GM21737 (cell line): Measurements from ENCODE around the gene TTC23.

Source experiments
- ATAC-seq: cut with Tn5 transposase; IDR thresholded peaks from one replicate; pipeline ENCODE4 v1.9.1; 2021; ENCODE audit warnings: mild to moderate bottlenecking, moderate library complexity; ENCODE audit not compliant: unreplicated experiment

Gene TTC23

DNA sequence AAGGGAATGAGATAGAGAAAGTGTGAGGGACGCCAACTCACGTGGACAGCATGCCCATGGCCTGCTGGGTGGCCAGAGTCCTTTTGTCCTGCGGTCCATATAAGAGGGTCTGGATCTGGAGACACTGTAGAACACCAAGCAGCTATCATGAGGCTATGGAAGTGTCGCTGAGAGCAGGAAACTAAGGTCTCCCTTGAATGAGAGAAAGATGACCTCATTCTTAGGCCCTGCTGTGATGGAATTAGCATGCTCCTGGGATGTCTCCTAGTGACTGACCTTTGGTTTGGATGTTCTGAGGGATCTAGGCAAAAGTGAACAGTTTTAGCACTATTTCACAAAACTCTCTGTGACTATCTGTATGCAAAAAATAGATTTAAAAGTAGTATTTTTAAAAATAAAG, 110.1 kb downstream of the TTC23 start:
- no peak for ATAC-seq

DNA sequence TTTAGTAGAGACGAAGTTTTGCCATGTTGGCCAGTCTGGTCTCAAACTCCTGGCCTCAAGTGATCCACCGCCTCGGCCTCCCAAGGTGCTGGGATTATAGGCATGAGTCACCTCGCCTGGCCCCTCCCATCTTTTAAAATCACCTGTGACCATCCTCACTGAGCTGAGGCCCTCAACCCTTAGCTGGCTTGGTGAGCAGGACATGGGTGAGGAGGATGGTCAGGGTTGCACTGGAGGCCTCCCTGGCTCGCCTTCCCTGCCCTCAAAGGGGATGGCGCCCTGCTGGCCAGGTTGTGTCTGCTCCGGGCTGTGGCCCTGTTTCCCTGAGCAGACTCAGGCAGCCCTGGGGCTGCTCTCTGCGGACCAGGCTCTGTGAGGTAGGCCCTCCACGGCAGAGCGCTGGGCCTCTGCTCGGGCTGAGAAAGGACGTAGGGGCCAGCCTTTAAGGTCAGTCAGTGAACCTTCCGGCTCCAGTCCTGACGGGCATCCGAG, 110.8 kb downstream of the TTC23 start:
- ATAC-seq = no peak

DNA sequence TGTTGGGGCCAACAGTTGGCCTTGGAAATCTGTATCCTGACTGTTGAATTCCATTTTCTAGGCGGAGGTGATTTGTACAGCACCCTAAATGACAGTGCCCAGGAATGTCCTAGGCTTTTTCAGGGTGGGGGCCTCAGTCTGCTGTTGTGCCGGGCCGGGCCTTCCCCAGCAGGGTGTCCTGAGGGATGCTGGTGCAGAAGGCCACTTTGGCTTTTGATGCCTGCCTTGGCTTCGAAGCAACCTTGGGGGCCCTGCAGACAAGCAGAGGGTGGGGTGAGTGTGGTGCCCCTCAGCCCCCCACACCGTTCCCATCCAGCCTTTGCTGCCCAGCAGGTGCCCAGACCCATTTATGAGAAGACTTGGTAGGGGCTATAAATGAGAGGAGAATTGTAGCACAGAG, 111.5 kb downstream of the TTC23 start:
- ATAC-seq = no peak

DNA sequence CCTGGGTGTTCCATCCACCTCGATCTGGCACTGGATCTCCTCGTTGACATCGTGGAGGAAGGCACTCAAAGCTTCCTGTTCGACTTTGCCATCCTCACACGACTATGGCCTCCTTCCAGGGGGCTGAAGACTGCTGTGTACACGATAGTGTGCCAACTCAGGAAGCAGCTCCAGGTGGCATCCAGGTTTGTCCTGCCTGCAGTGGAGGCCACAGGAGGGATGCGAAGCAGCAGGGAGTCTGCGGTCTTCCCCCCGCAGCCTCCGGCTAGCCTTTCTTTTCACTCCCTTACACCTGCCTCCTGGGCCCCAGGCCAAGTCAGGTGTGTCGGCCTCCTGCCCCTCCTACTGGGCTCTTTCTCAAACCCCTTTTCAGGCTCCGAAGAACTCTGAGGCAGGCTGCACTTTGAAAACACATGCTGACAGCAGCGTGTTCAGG, 112.3 kb downstream of the TTC23 start:
- no peak for ATAC-seq

DNA sequence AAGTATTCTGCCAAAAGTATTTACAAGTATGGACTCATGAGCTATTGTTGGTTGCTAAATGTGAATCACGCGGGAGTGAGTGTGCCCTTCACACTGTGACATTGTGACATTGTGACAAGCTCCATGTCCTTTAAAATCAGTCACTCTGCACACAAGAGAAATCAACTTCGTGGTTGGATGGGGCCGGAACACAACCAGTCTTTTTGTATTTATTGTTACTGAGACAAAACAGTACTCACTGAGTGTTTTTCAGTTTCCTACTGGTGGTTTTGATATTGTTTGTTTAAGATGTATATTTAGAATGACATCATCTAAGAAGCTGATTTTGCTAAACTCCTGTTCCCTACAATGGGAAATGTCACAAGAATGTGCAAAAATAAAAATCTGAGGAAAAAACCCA, 114.2 kb downstream of the TTC23 start:
- ATAC-seq = peak; percentile 71

DNA sequence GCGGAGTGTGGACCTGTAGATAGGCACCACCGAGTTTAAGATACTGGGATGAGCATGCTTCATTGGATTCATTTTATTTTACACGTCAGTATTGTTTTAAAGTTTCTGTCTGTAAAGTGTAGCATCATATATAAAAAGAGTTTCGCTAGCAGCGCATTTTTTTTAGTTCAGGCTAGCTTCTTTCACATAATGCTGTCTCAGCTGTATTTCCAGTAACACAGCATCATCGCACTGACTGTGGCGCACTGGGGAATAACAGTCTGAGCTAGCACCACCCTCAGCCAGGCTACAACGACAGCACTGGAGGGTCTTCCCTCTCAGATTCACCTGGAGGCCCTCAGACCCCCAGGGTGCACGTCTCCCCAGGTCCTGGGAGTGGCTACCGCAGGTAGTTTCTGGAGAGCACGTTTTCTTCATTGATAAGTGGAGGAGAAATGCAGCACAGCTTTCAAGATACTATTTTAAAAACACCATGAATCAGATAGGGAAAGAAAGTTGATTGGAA, 115.0 kb downstream of the TTC23 start:
- no peak for ATAC-seq

DNA sequence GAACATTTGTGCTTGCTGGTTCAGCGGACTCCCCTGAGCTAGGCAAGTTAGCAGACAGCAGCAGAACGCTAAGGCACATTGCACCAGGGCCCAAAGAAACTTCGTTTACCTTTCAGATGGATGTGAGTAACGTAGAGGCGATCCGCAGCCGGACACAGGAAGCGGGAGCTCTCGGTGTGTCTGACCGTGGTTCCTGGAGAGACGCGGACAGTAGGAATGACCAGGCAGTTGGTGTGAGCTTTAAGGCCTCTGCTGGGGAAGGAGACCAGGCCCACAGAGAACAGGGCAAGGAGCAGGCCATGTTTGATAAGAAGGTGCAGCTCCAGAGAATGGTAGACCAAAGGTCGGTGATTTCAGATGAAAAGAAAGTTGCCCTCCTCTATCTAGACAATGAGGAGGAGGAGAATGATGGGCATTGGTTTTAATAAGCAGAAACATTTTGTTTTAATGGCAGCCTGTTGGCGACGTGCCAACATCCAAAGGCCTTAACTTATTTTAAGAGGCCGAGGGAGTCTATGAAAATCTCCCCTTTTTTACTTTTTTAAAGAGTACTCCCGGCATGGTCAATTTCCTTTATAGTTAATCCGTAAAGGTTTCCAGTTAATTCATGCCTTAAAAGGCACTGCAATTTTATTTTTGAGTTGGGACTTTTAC, 116.6 kb downstream of the TTC23 start:
- ATAC-seq = no peak

DNA sequence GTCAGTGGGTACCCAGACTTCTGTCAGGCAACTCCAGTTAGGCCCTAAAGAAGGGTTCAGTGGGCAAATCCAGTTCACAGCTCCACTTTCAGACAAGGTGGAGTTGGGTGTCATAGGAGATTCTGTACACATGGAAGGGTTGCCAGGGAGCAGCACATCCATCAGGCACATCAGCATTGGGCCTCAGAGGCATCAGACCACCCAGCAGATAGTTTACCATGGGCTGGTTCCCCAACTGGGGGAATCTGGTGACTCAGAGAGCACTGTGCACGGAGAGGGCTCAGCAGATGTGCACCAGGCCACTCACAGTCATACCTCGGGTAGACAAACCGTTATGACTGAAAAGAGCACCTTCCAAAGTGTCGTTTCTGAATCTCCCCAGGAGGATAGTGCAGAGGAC, 117.3 kb downstream of the TTC23 start:
- ATAC-seq = no peak

DNA sequence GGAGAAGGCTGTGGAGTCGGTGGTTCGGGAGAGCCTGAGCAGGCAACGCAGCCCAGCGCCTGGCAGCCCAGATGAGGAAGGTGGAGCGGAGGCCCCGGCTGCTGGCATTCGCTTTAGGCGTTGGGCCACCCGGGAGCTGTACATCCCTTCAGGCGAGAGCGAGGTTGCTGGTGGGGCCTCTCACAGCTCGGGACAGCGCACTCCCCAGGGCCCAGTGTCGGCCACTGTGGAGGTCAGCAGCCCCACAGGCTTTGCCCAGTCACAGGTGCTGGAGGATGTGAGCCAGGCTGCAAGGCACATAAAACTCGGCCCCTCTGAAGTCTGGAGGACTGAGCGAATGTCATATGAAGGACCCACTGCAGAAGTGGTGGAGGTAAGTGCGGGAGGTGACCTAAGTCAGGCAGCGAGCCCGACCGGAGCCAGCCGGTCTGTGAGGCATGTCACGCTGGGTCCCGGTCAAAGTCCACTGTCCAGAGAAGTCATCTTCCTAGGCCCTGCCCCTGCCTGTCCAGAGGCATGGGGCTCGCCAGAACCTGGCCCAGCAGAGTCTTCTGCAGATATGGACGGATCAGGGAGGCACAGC, 117.8 kb downstream of the TTC23 start:
- ATAC-seq = no peak

DNA sequence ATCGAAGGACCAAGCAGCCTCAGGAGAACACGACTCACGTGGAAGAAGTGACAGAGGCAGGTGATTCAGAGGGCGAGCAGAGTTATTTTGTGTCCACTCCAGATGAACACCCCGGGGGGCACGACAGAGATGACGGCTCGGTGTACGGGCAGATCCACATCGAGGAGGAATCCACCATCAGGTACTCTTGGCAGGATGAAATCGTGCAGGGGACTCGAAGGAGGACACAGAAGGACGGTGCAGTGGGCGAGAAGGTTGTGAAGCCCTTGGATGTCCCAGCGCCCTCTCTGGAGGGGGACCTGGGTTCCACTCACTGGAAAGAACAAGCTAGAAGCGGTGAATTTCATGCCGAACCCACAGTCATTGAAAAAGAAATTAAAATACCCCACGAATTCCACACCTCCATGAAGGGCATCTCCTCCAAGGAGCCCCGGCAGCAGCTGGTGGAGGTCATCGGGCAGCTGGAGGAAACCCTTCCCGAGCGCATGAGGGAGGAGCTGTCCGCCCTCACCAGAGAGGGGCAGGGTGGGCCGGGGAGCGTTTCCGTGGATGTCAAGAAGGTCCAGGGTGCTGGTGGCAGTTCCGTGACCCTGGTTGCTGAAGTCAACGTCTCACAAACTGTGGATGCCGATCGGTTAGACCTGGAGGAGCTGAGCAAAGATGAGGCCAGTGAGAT, 118.5 kb downstream of the TTC23 start:
- ATAC-seq = no peak

DNA sequence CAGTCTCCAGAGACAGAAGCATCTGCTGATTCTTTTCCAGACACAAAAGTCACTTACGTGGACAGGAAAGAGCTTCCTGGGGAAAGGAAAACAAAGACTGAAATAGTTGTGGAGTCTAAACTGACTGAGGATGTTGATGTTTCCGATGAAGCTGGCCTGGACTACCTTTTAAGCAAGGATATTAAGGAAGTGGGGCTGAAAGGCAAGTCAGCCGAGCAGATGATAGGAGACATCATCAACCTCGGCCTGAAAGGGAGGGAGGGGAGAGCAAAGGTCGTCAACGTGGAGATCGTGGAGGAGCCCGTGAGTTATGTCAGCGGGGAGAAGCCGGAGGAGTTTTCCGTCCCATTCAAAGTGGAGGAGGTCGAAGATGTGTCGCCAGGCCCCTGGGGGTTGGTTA, 119.1 kb downstream of the TTC23 start:
- no peak for ATAC-seq

DNA sequence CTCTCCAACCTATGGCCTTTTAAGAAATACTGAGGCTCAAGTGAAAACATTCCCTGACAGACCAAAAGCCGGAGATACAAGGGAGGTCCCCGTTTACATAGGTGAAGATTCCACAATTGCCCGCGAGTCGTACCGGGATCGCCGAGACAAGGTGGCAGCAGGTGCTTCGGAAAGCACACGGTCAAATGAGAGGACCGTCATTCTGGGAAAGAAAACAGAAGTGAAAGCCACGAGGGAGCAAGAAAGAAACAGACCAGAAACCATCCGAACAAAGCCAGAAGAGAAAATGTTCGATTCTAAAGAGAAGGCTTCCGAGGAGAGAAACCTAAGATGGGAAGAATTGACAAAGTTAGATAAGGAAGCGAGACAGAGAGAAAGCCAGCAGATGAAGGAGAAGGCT, 119.7 kb downstream of the TTC23 start:
- no peak for ATAC-seq

DNA sequence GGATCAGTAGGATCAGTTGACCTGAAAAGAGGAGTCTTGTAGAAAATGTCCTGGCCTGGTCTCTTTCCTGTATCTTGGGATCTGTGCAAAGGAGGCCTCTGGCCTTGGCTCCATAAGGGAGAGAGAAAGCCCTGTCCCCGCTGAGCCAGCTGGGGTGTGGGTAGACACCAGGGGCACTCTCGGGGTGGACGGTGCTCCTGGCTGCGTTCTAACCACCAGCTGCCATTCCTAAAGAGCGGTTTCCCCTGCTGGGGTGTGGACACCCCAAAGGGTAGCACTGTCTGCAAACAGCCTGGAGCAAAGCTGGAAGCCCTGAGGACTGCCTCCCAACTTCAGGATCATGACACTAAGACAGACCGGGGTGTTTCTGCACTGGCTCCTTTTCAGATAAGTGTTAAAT, 121.0 kb downstream of the TTC23 start:
- no peak for ATAC-seq

DNA sequence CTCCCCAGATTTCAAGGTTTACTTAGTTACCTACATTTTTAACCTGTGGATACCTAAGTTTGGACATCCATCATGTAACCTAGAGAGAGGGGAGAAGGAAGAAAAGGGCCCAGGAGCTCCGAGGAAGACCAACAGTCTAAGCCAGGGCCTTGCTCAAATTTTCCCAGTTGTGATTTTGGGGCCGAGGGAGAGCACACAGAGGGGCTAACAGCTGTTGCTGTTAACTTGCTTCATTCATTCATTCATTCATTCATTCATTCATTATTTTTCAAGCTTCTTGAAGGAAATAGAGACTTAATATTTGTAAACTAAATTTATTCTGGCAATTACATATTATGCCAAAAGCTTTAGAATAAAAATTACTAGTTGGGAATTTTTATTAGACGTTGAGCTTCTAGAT, 121.6 kb downstream of the TTC23 start:
- no peak for ATAC-seq

DNA sequence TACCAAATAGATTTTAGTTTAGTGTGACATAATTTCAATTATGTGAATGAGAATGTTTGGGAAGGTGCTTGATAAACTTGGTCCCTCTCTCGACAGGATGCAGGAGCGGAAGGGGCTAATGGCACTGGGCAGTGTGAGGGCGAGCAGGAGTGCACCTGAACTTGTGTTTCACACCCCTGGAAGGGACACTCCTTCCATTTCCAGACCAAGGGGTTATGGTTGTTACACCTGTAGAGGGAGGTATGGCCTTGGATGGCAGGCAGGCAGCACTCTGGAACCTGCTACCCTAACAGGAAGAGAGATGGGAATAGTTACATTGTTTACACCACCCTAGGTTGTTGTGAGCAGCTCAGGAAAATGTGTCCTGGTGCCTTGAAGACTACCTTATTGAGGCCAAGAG, 122.5 kb downstream of the TTC23 start:
- no peak for ATAC-seq

DNA sequence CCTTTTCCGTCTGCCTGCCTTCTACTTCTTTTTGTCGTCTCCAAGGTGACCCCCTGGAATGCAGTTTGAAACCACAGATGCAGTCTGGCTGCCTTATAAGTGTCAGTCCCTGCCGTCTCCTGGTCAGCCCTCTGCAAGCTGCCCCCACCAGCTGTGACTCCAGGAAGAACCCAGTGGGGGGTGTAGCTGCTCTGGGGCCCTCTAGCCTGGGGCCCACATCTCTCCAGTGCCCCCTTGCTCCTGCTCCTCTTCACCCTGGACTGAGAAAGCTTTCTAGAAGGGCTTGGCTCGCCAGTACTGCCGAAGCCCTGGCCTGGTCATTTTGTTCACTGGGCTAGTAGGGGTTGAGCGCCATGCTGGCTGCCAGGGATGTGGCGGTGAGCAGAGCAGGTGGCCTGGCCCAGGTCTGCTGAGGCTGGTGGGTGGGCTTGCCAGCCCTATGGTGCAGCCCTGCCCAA, 123.2 kb downstream of the TTC23 start:
- ATAC-seq = no peak

DNA sequence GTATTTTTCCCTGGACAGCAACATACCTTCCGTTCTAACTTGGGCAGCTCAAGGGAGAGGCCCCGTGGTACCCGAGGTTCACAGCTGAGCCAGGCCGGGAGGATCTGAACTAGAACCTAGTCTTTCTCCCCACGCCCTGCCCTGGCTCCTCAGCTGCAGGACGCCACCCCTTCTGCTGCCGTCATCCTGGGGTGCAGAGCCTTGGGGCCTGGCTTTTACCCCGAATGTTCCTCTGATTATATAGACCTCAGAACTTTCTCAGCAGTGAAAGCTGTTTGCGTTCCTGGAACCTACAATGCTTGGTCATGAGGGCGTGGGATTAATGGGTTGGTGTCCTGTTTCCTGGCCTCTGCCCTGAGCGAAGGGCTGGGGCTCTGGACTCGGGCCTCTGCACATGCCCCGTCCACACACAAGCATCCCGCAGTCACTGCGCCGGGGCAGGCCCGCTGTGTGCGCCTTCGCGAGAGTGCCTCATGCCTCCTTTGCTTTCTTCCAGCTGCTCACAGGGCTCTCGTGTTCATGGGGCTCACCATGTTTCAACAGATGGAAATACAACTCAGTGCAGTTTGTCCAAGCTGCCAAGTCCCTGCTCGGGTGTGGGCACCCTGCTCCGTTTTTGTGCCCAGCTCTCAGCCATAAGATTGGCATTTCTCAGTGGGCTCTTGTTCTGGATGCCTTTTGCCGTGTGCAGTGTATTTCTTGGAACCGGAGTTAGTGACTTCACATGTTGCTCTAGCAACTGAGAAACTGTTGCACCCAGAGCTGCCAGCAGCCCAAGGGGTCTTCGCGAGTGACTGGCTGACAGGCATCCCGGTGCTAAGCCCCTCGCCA, 124.1 kb downstream of the TTC23 start:
- no peak for ATAC-seq

DNA sequence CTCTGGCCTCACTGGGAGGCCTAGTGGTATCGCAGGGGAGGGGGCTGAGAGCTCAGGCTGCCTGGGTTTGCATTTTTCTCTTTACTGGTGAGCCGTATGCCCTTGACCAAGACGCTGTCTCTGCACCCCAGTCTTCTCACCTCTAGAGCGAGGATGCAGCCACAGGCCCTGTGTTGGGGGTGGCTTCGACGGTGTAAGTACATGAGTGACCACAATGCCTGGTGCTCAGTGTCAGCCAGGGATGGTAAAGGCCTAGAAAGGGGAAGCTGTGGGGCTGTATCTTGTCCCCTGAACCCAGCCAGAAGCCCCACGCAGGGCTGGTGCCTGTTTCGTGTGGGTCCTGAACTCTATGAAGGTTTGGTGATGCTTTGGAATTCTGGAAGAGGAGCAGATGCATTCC, 124.7 kb downstream of the TTC23 start:
- ATAC-seq = no peak

DNA sequence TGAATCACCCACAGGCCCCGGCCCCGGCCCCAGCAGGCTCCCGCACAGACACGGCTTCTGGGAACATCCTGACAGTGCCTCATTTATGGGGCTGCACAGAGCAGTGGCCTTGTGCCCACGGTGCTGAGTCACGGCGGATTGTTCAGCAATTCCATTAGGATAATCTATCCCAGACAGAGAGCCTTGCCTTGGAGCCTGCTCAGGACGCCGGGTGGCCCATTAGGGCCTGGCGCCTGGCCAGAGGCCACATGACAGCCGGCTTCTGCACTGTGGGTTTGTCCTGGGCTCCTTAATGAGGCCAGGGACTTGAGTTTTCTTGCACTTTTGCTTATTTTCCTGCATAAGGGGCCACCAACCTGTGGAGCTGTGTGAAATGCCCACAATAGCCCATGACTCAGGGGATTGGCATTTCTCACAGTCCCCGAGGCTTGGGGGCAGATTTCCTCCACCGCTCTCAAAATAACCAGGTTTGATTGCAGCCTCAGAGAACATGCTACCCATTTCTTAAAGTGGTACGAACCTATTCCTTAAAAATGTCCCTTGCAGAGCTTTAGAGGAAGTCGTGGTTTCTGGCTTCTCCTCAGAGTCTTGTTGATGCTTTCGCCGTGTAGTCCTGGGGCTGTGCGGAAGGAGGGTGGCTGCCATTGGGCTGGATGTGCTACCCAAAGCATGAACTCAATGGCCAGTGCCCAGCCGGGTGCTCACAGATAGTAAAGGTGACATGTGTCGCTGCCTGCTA, 125.5 kb downstream of the TTC23 start:
- ATAC-seq = no peak
